ENCODE results near the gene RALBP1. TPM values are rescaled to one million over a fixed set of nuclear protein-coding genes. Genes with fewer than 3 reads are reported as not detected.

RALBP1 gene
- total and polyA plus RNA-seq, 2 of the 4 experiments (the other 2 are of a cell fraction): 30.6 to 38.2 TPM

DNA sequence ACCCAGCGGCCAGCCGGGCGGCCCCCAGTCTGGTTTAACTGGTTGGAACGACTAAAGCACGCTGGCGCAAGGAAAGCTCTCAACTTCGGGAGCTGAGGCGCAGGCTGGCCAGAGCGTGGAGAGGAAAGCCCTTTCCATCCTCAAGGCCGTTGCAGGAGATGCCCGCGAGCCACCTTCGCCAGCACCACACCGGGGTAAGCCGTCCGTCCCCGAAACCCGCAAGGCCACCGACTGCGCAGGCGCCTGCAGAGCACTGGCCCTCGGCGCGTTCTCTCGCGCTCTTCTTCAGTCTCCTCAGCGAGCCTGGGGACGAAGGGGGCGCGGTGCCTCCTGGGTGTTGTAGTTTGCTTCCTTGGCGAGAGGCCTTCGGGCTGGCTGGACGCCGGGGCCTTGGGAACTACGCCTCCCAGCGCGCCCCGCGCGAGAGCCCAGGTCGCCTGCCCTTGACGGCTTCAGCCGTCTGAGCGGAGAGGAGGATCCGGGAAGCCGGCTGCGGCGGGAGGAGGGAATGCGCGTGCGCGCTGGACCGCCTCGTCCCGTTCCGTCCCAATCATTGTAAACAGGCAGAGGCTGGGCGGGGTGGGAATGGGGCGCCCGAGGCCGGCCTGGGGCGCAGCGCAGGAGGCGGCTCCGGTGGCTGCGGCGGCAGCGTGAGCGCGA is at the start of gene RALBP1 (continued):
- TF ChIP-seq MAFK (IDR thresholded peaks at IDR 0.05; ENCODE audit: low read depth, low read length): no peak
- TF ChIP-seq, protein P1, sequence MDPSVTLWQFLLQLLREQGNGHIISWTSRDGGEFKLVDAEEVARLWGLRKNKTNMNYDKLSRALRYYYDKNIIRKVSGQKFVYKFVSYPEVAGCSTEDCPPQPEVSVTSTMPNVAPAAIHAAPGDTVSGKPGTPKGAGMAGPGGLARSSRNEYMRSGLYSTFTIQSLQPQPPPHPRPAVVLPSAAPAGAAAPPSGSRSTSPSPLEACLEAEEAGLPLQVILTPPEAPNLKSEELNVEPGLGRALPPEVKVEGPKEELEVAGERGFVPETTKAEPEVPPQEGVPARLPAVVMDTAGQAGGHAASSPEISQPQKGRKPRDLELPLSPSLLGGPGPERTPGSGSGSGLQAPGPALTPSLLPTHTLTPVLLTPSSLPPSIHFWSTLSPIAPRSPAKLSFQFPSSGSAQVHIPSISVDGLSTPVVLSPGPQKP (IDR thresholded peaks at IDR 0.05; ENCODE audit: borderline replicate concordance, low read depth, low read length): no peak

DNA sequence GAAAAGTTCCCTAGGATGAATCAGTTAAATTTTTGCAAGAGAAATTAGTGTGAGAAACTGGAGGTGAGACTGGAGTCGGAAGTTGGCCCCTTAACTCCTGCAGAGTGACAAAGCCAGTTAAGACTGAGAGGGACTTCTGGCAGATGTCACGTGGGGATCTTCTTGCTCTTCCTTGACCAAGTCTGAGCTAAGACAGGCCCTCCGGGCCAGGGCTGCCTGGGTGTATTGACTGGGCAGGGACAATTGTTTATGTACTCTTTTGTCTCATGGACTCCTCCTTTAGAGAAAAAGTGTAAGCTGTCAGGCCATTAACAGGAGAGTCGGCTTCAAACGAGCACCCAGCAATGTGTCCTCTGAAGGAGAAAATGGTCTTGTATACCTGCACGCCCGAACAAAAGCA is 48.6 kb upstream of the RALBP1 start:
- H4K91ac ChIP-seq (ENCODE audit: insufficient read depth, low read depth, low read length): no peak overlapping the region
- peak overlapping the region; percentile 37; the same call in 1 of the 3 replicates for H2BK15ac ChIP-seq (ENCODE audit: low read depth, low read length)
- no peaks in the 10 kb centered on the region for H3K79me1 ChIP-seq (ENCODE audit: low read depth in 1 of 2, low read length in 2 of 2)
- no peak overlapping the region for H2AK5ac ChIP-seq (ENCODE audit: low read depth, low read length)
- DNase-seq (no peak), ATAC-seq (ENCODE audit: low read depth) (no peak)
- H3K18ac ChIP-seq (ENCODE audit: low read depth, low read length): no peak overlapping the region
- H3K27ac ChIP-seq (ENCODE audit: insufficient read depth, low read length): no peak overlapping the region
- CTCF ChIA-PET: no interaction called here
- H3K9me1 ChIP-seq (ENCODE audit: insufficient read depth, low read length): peaks cover 4% of the 10 kb centered on the region; the same call in 1 of the 2 replicates
- dilution Hi-C loops (cut with HindIII; ENCODE audit: low sequenced_read_pairs, unreplicated experiment) (no loop called here), intact Hi-C loops (cut with micrococcal nuclease) (loop anchor here (5.0 kb wide), 1 partner anchor 36 kb away; no protein-coding TSS in a partner anchor), in situ Hi-C loops (cut with MboI; ENCODE audit: low sequenced_read_pairs) (no loop called here)
- no CpG with 5 or more reads among the region's 7 CpGs for WGBS, 2 experiments (ENCODE audit: extremely low coverage in 2 of 2, insufficient read length in 1 of 2)
- H3K9me3 ChIP-seq (ENCODE audit: control insufficient read depth, insufficient read depth, low read length): peaks cover 13% of the 10 kb centered on the region
- no peak overlapping the region for H3K9ac ChIP-seq (ENCODE audit: low read depth, low read length)
- H2AFZ ChIP-seq (replicated peaks; ENCODE audit: low read length, poor library complexity): peak overlapping the region; percentile 14
- BruUV-seq (replicated peaks): no TSS peak
- H3K14ac ChIP-seq (replicated peaks; ENCODE audit: low read depth, low read length): no peak overlapping the region
- H3K56ac ChIP-seq (ENCODE audit: extremely low read depth, insufficient read depth, low read length): no peak overlapping the region
- H2BK20ac ChIP-seq (ENCODE audit: low read depth, low read length): no peak overlapping the region
- POLR2A ChIA-PET (ENCODE audit: unreplicated experiment): no interaction called here
- no peak overlapping the region for H3K4ac ChIP-seq (ENCODE audit: low read depth, low read length)
- no peaks in the 10 kb centered on the region for H3K27me3 ChIP-seq (ENCODE audit: control insufficient read depth, insufficient read depth, low read length)
- no peaks in the 10 kb centered on the region for H4K20me1 ChIP-seq (ENCODE audit: insufficient read depth, low read length)
- no peak overlapping the region for H2AK9ac ChIP-seq (replicated peaks; ENCODE audit: low read depth, low read length, poor library complexity)
- H3K4me3 ChIP-seq (ENCODE audit: insufficient read depth, low read depth, low read length): no peak overlapping the region
- H3K4me2 ChIP-seq (ENCODE audit: low read depth, low read length): no peak overlapping the region
- H2BK5ac ChIP-seq (ENCODE audit: low read depth, low read length, poor library complexity, severe bottlenecking): no peak overlapping the region
- H3K4me1 ChIP-seq (ENCODE audit: control insufficient read depth, insufficient read depth, low read length): no peaks in the 10 kb centered on the region; the same call in 1 of the 2 replicates
- no peak overlapping the region for H4K5ac ChIP-seq (ENCODE audit: low read depth, low read length)
- no peak overlapping the region for H2BK120ac ChIP-seq (ENCODE audit: low read depth, low read length)
- no peak overlapping the region for H3K23ac ChIP-seq (ENCODE audit: low read depth, low read length)
- no peak overlapping the region for H4K8ac ChIP-seq (ENCODE audit: low read depth in 2 of 2, low read length in 2 of 2)
- H3K36me3 ChIP-seq (ENCODE audit: control insufficient read depth, insufficient read depth, low read length): no peaks in the 10 kb centered on the region
- TF ChIP-seq, protein P1 (IDR thresholded peaks at IDR 0.05; ENCODE audit: borderline replicate concordance, low read depth, low read length): no peak
- TF ChIP-seq CEBPB (IDR thresholded peaks at IDR 0.05; ENCODE audit: low read depth, low read length) (no peak), RAD21 (IDR thresholded peaks at IDR 0.05; ENCODE audit: low read length) (no peak), BHLHE40 (IDR thresholded peaks at IDR 0.05; ENCODE audit: low read depth, low read length) (no peak), MAZ (IDR thresholded peaks at IDR 0.05; ENCODE audit: borderline replicate concordance, low read depth, low read length) (no peak), RFX5 (IDR thresholded peaks at IDR 0.05; ENCODE audit: low read depth, low read length) (no peak), RCOR1 (IDR thresholded peaks at IDR 0.05; ENCODE audit: insufficient replicate concordance, low read length) (no peak), POLR2A (IDR thresholded peaks at IDR 0.05; ENCODE audit: low read depth, low read length) (no peak), NFE2L2 (IDR thresholded peaks at IDR 0.05; ENCODE audit: low read depth, low read length) (no peak), MXI1 (IDR thresholded peaks at IDR 0.05; ENCODE audit: borderline replicate concordance, low read depth, low read length) (no peak), FOS (IDR thresholded peaks at IDR 0.05; ENCODE audit: low read depth, low read length) (no peak), MAFK (IDR thresholded peaks at IDR 0.05; ENCODE audit: low read depth, low read length) (no peak), CHD1 (IDR thresholded peaks at IDR 0.05; ENCODE audit: low read depth, low read length) (no peak)
- TF ChIP-seq, protein P2, sequence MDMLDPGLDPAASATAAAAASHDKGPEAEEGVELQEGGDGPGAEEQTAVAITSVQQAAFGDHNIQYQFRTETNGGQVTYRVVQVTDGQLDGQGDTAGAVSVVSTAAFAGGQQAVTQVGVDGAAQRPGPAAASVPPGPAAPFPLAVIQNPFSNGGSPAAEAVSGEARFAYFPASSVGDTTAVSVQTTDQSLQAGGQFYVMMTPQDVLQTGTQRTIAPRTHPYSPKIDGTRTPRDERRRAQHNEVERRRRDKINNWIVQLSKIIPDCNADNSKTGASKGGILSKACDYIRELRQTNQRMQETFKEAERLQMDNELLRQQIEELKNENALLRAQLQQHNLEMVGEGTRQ (IDR thresholded peaks at IDR 0.05; ENCODE audit: low read depth, low read length): no peak
